Endothelial cell of umbilical vein (primary cell): Measurements from ENCODE around the gene USP48. TPM values are rescaled to one million over a fixed set of nuclear protein-coding genes. Genes with fewer than 3 reads are reported as not detected.

Experiments
- BruUV-seq: library from RNA; stranded (reverse); fragments of 400-500 nt; replicated peaks from 2 replicates; lab custom pipeline; 2021; lab: Mats Ljungman, UMichigan
- CTCF ChIA-PET: fragments of 300-600, 350-600 bp; sonication (Branson Sonifier 250); formaldehyde crosslinking; loops from one replicate; lab custom pipeline; 2021; ENCODE audit warnings: antibody characterized with exemption, inconsistent platforms; lab: Charles Lee
- POLR2A ChIA-PET: fragments of 300-600, 350-600 bp; sonication (Branson Sonifier 250); formaldehyde crosslinking; loops from one replicate; lab custom pipeline; 2021; ENCODE audit warnings: antibody characterized with exemption, inconsistent platforms; lab: Charles Lee
- DNase-seq: peaks from one replicate; pipeline ENCODE4 v3.0.0-alpha.2; 2011; ENCODE audit warnings: low read depth, low spot score
- FAIRE-seq: peaks from 2 replicates; lab custom pipeline; 2011; peaks lifted over from hg19 to GRCh38; lab: Jason Lieb, UNC
- H2AFZ ChIP-seq: 2 replicates; pipeline ENCODE4 v1.6.0; 2012; ENCODE audit warnings: low read depth, low read length, control low read depth, inconsistent platforms
- H3K27ac ChIP-seq: 2 replicates; pipeline ENCODE4 v1.5.1; 2011; ENCODE audit warnings: low read depth, mild to moderate bottlenecking, control low read depth, low read length, moderate library complexity; ENCODE audit not compliant: insufficient read depth
- H3K27me3 ChIP-seq, 2 experiments: 2 replicates each; pipeline versions ENCODE4 v1.6.0 to v1.6.1; 2011; ENCODE audit warnings: low read length in 2 of 2, mixed read lengths in 1 of 2; ENCODE audit not compliant: control insufficient read depth in 2 of 2, insufficient read depth in 2 of 2
- H3K36me3 ChIP-seq, 2 experiments: 2 replicates in 1 of 2; 3 replicates in 1 of 2; pipeline ENCODE4 v1.5.1; 2011; ENCODE audit warnings: low read length in 2 of 2, mild to moderate bottlenecking in 1 of 2, moderate library complexity in 1 of 2; ENCODE audit not compliant: control insufficient read depth in 2 of 2, insufficient read depth in 2 of 2; ENCODE audit errors: extremely low read depth in 1 of 2
- H3K4me1 ChIP-seq: 3 replicates; pipeline ENCODE4 v1.5.1; 2011; ENCODE audit warnings: mild to moderate bottlenecking, low read length; ENCODE audit not compliant: control insufficient read depth, insufficient read depth; ENCODE audit errors: extremely low read depth
- H3K4me2 ChIP-seq: 2 replicates; pipeline ENCODE4 v1.6.1; 2011; ENCODE audit warnings: low read length, control low read depth, mixed read lengths; ENCODE audit not compliant: insufficient read depth
- H3K4me3 ChIP-seq, 3 experiments: fragments of 200-600 bp in 1 of 3; sonication (generic), shearing (Covaris generic) in 1 of 3; replicated peaks in 1 of 3; 2 replicates each; pipeline ENCODE4 v1.5.1; 2011 to 2016; ENCODE audit warnings: control low read depth in 3 of 3, low read length in 3 of 3, mild to moderate bottlenecking in 2 of 3, inconsistent platforms in 1 of 3, low read depth in 1 of 3, moderate library complexity in 1 of 3; ENCODE audit not compliant: insufficient read depth in 1 of 3
- H3K79me2 ChIP-seq: 2 replicates; pipeline ENCODE4 v1.6.0; 2012; ENCODE audit warnings: low read length, inconsistent platforms; ENCODE audit not compliant: control insufficient read depth, insufficient read depth
- H3K9ac ChIP-seq: replicated peaks from 2 replicates; pipeline ENCODE3; 2011; ENCODE audit warnings: low read length, control low read depth; ENCODE audit not compliant: insufficient read depth; ENCODE audit errors: extremely low read depth
- H3K9me1 ChIP-seq: replicated peaks from 3 replicates; pipeline ENCODE4 v1.6.0; 2011; ENCODE audit warnings: mild to moderate bottlenecking, low read length; ENCODE audit not compliant: control insufficient read depth, insufficient read depth; ENCODE audit errors: extremely low read depth
- H3K9me3 ChIP-seq: replicated peaks from 2 replicates; pipeline ENCODE4 v1.5.1; 2012; ENCODE audit warnings: low read length, inconsistent platforms; ENCODE audit not compliant: control insufficient read depth, insufficient read depth
- H4K20me1 ChIP-seq: replicated peaks from 2 replicates; pipeline ENCODE3; 2011; ENCODE audit warnings: mild to moderate bottlenecking, low read length; ENCODE audit not compliant: control insufficient read depth, insufficient read depth; ENCODE audit errors: extremely low read depth
- EZH2 ChIP-seq: IDR thresholded peaks from 2 replicates; pipeline ENCODE4 v1.6.1; 2012; ENCODE audit warnings: borderline replicate concordance, low read depth, mild to moderate bottlenecking, moderate library complexity, low read length, inconsistent platforms; ENCODE audit not compliant: severe bottlenecking
- FOS ChIP-seq: IDR thresholded peaks from 2 replicates; pipeline ENCODE4 v1.6.1; 2011; ENCODE audit warnings: mild to moderate bottlenecking, low read length, moderate library complexity, borderline replicate concordance; ENCODE audit not compliant: insufficient read depth
- GATA2 ChIP-seq: IDR thresholded peaks from 2 replicates; pipeline ENCODE4 v1.7.0; 2011; ENCODE audit warnings: low read depth, mild to moderate bottlenecking, moderate library complexity, mixed read lengths, low read length; ENCODE audit not compliant: insufficient read length, insufficient read depth
- JUN ChIP-seq: IDR thresholded peaks from 2 replicates; pipeline ENCODE4 v1.6.1; 2011; ENCODE audit warnings: borderline replicate concordance, low read depth; ENCODE audit not compliant: insufficient read length, insufficient read depth
- MYC ChIP-seq: IDR thresholded peaks from one replicate; pipeline ENCODE4 v1.6.1; 2011; ENCODE audit warnings: mild to moderate bottlenecking, low read depth, low read length
- POLR2AphosphoS5 ChIP-seq: IDR thresholded peaks from 2 replicates; pipeline ENCODE4 v1.6.1; 2012; ENCODE audit warnings: low read depth, mild to moderate bottlenecking, control low read depth, low read length, moderate library complexity; ENCODE audit not compliant: insufficient read depth
- dilution Hi-C: fragments of 300-500 bp; cut with MboI; formaldehyde crosslinking; loops from one replicate; pipeline ENCODE4 v1.15.0; 2019; ENCODE audit warnings: low sequenced_read_pairs; ENCODE audit not compliant: extremely low pct_ligation_motif_present
- intact Hi-C: fragments of 100-400 bp; cut with micrococcal nuclease; formaldehyde crosslinking; loops from one replicate; pipeline ENCODE4 v1.10.0; 2022
- polyA plus RNA-seq, 4 experiments: library from polyadenylated mRNA; depleted of rRNA in 3 of 4; stranded (reverse) in 3 of 4; unstranded in 1 of 4; fragments of >200 nt; gene quantifications; 2 replicates each; pipeline versions ENCODE4 v1.2.1 to v1.2.3, GENCODE V29; 2011 to 2012; ENCODE audit warnings: missing spikeins in 1 of 4
- total RNA-seq: library from RNA; stranded (reverse); gene quantifications from 2 replicates; pipeline ENCODE4 v1.2.3, GENCODE V29; 2021
- TF ChIP-seq, protein P1 (sequence below), 2 donors: IDR thresholded peaks; 1 replicate in 1 of 2; 2 replicates in 1 of 2; pipeline ENCODE4 v1.5.1; 2011; ENCODE audit warnings: low read length in 2 of 2, mild to moderate bottlenecking in 2 of 2, moderate library complexity in 2 of 2, control low read depth in 1 of 2, inconsistent platforms in 1 of 2, low read depth in 1 of 2; ENCODE audit not compliant: insufficient read depth in 1 of 2; ENCODE audit errors: extremely low read depth in 1 of 2
- TF ChIP-seq, protein P2 (sequence below): IDR thresholded peaks from 2 replicates; pipeline ENCODE4 v1.6.1; 2011; ENCODE audit not compliant: insufficient read depth, insufficient read length

USP48 gene
- total and polyA plus RNA-seq, 2 donors (not counting 3 experiments of a cell fraction or from before 2014, with no cell fraction given), result 27.2 to 149 TPM

DNA sequence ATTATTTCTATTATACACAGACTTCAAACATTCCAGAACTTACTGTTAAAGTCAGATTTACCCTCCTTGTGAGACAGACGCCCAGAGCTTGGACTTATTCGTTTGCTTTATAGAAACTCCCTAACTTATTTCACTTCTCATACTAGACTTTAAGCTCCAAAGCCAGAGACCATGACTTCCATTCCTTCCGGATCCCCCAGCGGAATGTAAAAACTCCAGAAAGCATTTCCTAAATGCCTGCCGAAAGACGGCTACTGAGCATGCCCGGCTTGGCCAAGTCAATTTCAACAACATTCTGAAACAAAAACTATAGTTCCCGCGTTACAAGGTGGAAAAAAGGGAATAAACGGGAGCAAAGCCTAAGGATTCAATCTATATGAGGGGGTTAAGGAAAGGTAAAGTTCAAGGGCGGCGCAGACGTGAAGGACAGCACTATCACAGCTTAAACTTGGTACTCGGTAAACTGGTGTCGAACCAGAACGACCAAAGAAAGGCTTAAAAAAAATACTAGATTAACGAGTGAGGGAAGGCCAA is 1.1 kb downstream of the USP48 start:
- Histone ChIP-seq H4K20me1 (no peaks in the 10 kb centered on the region), H3K4me3 (peak overlapping the region; percentile 86 to 98 (median 97)), H3K9me1 (no peaks in the 10 kb centered on the region), H3K9me3 (no peaks in the 10 kb centered on the region), H3K27me3 (no peaks in the 10 kb centered on the region), H3K4me1 (peaks cover 6% of the 10 kb centered on the region), H3K27ac (peak overlapping the region; percentile 99), H3K4me2 (peak overlapping the region; percentile 78), H3K36me3 (no peaks in the 10 kb centered on the region), H2AFZ (no peak overlapping the region), H3K79me2 (peaks cover 51% of the 10 kb centered on the region), H3K9ac (peak overlapping the region; percentile 99)
- TF ChIP-seq JUN, result no peak
- TF ChIP-seq POLR2AphosphoS5, result peak; percentile 32
- FAIRE-seq, result peak; percentile 58
- POLR2A ChIA-PET, result interaction anchor here (1.1 to 2.6 kb wide), 2 partner anchors 17 to 21 kb away, joined by 5 to 20 read pairs; no protein-coding TSS in a partner anchor
- DNase-seq, result peak; percentile 85
- intact Hi-C loops (loop anchor here (1.0 to 5.0 kb wide), 4 partner anchors 33 to 155 kb away; partner anchors contain the start of gene HSPG2), dilution Hi-C loops (no loop called here)
- CTCF ChIA-PET, result interaction anchor here (0.8 to 2.8 kb wide), 22 partner anchors 9 to 101 kb away, joined by 3 to 28 read pairs (median 6); no protein-coding TSS in a partner anchor
- BruUV-seq, result no TSS peak

DNA sequence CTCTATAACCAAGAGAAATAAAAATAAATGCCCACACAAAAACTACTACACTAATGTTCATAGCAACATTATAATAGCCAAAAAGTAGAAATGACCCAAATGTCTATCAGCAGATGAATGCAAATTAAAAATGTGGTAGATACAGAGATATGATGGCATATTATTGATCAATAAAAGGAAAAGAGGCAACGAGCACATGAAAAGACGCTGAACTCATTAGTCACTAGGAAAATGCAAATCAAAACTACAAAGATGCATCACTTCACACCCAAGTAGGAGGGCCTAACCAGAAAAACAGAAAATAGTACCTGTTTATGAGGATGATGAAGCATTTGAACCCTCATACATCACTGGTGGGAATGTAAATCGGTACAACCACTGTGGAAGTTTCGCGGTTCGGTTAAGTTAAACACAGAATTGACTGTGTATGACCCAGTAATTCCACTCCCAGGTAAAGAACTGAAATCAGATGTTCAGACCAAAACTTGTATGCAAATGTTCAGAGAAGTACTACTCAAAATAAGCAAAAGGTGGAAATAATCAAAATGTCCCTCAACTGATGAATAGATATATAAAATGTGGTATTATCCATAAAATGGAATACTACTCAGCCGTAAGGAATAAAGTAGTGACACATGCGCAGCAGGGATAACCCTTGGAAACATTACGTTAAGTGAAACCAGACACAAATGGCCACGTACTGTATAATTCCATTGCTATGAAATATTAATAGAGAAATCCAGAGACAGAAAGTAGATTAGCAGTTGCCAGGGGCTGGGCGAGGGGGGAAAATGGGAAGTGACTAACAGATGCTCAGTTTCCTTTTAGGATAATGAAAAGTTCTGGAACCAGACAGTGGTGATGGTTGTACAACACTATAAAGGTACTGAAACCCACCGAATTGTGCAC is 3.1 kb downstream of the USP48 start:
- ChIA-PET POLR2A (no interaction called here), CTCF (no interaction called here)
- H3K27ac ChIP-seq, result peak overlapping the region; percentile 99
- peak overlapping the region in 2 of 3 experiments; percentile 97 to 98 for H3K4me3 ChIP-seq
- H3K79me2 ChIP-seq, result peaks cover 71% of the 10 kb centered on the region
- no peak for TF ChIP-seq EZH2
- TF ChIP-seq, protein P1, sequence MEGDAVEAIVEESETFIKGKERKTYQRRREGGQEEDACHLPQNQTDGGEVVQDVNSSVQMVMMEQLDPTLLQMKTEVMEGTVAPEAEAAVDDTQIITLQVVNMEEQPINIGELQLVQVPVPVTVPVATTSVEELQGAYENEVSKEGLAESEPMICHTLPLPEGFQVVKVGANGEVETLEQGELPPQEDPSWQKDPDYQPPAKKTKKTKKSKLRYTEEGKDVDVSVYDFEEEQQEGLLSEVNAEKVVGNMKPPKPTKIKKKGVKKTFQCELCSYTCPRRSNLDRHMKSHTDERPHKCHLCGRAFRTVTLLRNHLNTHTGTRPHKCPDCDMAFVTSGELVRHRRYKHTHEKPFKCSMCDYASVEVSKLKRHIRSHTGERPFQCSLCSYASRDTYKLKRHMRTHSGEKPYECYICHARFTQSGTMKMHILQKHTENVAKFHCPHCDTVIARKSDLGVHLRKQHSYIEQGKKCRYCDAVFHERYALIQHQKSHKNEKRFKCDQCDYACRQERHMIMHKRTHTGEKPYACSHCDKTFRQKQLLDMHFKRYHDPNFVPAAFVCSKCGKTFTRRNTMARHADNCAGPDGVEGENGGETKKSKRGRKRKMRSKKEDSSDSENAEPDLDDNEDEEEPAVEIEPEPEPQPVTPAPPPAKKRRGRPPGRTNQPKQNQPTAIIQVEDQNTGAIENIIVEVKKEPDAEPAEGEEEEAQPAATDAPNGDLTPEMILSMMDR (IDR thresholded peaks at IDR 0.05; ENCODE audit: extremely low read depth in 1 of 2, insufficient read depth in 1 of 2, low read depth in 1 of 2, low read length in 2 of 2), result no peak
- TF ChIP-seq POLR2AphosphoS5, result peak; percentile 68
- TF ChIP-seq, protein P2, sequence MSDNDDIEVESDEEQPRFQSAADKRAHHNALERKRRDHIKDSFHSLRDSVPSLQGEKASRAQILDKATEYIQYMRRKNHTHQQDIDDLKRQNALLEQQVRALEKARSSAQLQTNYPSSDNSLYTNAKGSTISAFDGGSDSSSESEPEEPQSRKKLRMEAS, result no peak
- TF ChIP-seq JUN, result peak; percentile 66
- TF ChIP-seq FOS, result peak; percentile 79
- TF ChIP-seq MYC, result no peak
- peak; percentile 59 for TF ChIP-seq GATA2
- dilution Hi-C loops, result no loop called here
- no peaks in the 10 kb centered on the region for H3K9me1 ChIP-seq
- H3K4me2 ChIP-seq, result peak overlapping the region; percentile 84
- H3K9ac ChIP-seq, result peak overlapping the region; percentile 99
- peak; percentile 72 for FAIRE-seq
- DNase-seq, result peak; percentile 96
- no peaks in the 10 kb centered on the region for H3K36me3 ChIP-seq
- no peaks in the 10 kb centered on the region for H3K9me3 ChIP-seq
- intact Hi-C loops, result loop anchor here (1.0 to 5.0 kb wide), 3 partner anchors 15 to 157 kb away; partner anchors contain the start of gene HSPG2
- BruUV-seq, result TSS peak; percentile 3
- no peaks in the 10 kb centered on the region for H3K27me3 ChIP-seq
- H2AFZ ChIP-seq, result no peak overlapping the region
- no peaks in the 10 kb centered on the region for H4K20me1 ChIP-seq
- peaks cover 13% of the 10 kb centered on the region for H3K4me1 ChIP-seq
